NT2/D1 (cell line): ENCODE measurements around the gene GALNT9.
A peak's percentile ranks its signal among the peaks of the same experiment; 100 is the strongest.

Experiments
- DNase-seq: peaks from one replicate; pipeline ENCODE4 v3.0.0-alpha.2; 2011; ENCODE audit warnings: low read depth, low spot score
- H3K27me3 ChIP-seq: 2 replicates; pipeline ENCODE4 v1.6.0; 2011; ENCODE audit warnings: mild to moderate bottlenecking; ENCODE audit not compliant: insufficient read length, insufficient read depth
- H3K36me3 ChIP-seq: 2 replicates; pipeline ENCODE4 v1.6.1; 2011; ENCODE audit warnings: mild to moderate bottlenecking, low read length, mixed read lengths; ENCODE audit not compliant: insufficient read depth, insufficient read length
- H3K4me1 ChIP-seq: 2 replicates; pipeline ENCODE4 v1.5.1; 2011; ENCODE audit not compliant: insufficient read depth, insufficient read length
- H3K4me3 ChIP-seq: 2 replicates; pipeline ENCODE4 v1.5.1; 2011; ENCODE audit warnings: low read depth; ENCODE audit not compliant: insufficient read length
- H3K9ac ChIP-seq: 2 replicates; pipeline ENCODE4 v1.6.0; 2011; ENCODE audit warnings: low read depth; ENCODE audit not compliant: insufficient read length
- H3K9me3 ChIP-seq: 2 replicates; pipeline ENCODE4 v1.5.1; 2011; ENCODE audit warnings: mild to moderate bottlenecking, low read length; ENCODE audit not compliant: insufficient read depth
- SUZ12 ChIP-seq: IDR thresholded peaks from 2 replicates; pipeline ENCODE4 v1.6.1; 2011; ENCODE audit not compliant: insufficient read length, insufficient read depth; ENCODE audit errors: extremely low read depth
- YY1 ChIP-seq: IDR thresholded peaks from 2 replicates; pipeline ENCODE4 v1.6.1; 2011; ENCODE audit not compliant: insufficient read length, insufficient read depth
- ZNF274 ChIP-seq: IDR thresholded peaks from 2 replicates; pipeline ENCODE4 v1.6.1; 2011; ENCODE audit warnings: mild to moderate bottlenecking, low read depth, low read length

Gene GALNT9

DNA sequence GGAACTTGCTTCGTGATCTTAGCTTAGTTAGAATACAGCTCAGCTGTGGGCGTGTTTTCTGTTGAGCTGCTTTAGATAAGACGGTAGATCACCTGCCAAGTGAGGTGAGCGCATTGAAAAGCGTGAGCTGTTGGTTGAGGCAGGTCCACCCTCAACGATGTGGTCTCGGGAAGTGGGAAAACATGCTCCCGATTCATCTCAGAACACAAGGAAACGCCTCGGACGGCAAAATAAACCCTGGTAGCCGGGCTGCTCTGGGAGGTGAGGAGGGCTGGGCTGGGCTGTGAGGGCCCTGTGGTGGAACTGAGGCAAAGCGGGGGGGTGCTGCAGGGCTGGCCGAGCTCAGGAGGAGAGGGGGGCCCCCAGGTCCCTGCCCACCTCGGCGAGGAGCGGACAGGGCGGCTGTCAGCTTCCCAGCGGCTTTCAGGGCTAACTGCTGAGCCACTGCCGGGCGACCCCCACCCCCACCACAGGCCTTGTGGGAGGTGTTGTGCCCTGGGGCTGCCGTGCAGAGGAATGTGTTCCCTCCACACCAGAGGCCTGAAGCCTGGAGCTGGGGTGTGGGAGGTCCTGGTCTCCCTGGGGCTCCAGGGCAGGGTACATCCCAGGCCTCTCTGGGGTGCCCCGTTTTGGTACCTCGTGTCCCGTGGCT is 154.4 kb downstream of the GALNT9 start:
- Histone ChIP-seq H3K4me3 (no peak overlapping the region), H3K27me3 (peaks cover 36% of the 10 kb centered on the region), H3K9ac (peak overlapping the region; percentile 52), H3K9me3 (no peaks in the 10 kb centered on the region), H3K4me1 (peaks cover 28% of the 10 kb centered on the region), H3K36me3 (no peaks in the 10 kb centered on the region)
- no peak for DNase-seq
- TF ChIP-seq ZNF274 (no peak), SUZ12 (no peak), YY1 (no peak)

GRCh38 chr12:132174015-132174838 is 155.2 kb downstream of the GALNT9 start:
- no peak overlapping the region for H3K4me3 ChIP-seq
- H3K4me1 ChIP-seq = peaks cover 28% of the 10 kb centered on the region
- TF ChIP-seq YY1 (no peak), ZNF274 (no peak), SUZ12 (no peak)
- H3K36me3 ChIP-seq = no peaks in the 10 kb centered on the region
- peaks cover 30% of the 10 kb centered on the region for H3K27me3 ChIP-seq
- DNase-seq = no peak
- no peaks in the 10 kb centered on the region for H3K9me3 ChIP-seq
- no peak overlapping the region for H3K9ac ChIP-seq

DNA sequence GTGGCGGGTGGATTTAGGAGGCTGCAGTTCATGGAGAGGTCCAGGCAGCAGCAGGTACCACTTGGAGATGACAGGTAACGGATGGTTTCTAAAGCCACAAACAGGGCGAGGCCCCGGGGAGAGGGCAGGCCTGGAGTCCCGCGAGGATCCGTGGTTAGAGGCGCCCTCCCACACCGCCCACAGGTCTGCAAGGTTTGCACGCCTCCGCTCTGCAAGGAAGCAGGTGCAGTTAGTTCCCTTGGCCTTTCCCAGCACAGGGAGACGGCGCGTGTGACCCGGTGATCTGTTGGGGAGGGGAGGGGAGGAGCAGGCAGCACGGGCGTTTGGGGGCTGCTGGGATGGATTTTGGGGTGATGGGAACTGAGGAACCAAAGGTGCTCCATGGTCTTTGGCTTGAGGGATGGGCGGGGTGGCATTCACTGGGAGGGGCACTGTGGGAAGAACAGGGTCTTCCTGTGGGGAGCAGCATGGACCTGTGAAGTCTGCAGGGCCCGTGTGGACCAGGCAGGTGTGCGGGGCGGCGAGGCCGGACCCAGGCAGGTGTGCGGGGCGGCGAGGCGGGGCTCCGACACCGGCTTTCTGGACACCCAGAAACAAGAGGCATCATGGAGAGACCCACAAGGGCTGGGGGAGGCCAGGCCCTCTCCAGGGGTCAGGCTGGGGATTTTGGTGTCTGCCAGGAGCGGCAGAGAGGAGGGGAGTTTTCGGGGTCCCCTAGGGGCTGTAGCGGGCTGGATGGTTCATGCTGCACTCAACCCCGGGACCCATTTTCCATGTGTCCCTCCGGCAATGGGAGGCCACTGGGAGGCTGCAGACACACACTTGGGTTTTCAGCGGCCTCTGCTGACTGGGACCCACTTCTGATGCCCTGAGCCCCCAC is 156.0 kb downstream of the GALNT9 start:
- H3K4me3 ChIP-seq = no peak overlapping the region
- TF ChIP-seq YY1 (no peak), SUZ12 (no peak), ZNF274 (no peak)
- H3K36me3 ChIP-seq = no peaks in the 10 kb centered on the region
- DNase-seq = no peak
- peaks cover 28% of the 10 kb centered on the region for H3K4me1 ChIP-seq
- H3K27me3 ChIP-seq = peaks cover 27% of the 10 kb centered on the region
- no peaks in the 10 kb centered on the region for H3K9me3 ChIP-seq
- H3K9ac ChIP-seq = peak overlapping the region; percentile 17

DNA sequence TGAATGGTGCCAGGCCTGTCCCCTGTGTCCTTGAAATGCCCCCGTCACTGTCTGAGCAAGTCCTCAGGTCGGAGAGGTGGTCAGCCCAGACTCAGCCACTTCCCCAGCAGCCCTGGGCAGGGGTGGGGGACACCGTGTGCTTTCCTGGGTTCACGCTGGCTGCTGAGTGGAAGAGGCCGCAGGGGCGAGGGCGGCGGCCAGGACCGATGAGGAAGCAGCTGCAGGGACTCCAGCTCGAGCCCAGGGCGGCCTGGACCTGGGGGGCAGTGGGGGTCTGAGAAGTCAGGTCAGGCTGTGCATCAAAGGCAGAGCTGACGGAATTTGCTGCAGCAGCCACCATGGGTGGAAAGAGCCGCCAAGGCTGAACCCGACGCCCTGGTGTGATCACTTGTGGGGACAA is 156.8 kb downstream of the GALNT9 start:
- Histone ChIP-seq H3K9ac (no peak overlapping the region), H3K9me3 (no peaks in the 10 kb centered on the region), H3K4me3 (no peak overlapping the region), H3K4me1 (peaks cover 28% of the 10 kb centered on the region), H3K36me3 (no peaks in the 10 kb centered on the region), H3K27me3 (peaks cover 33% of the 10 kb centered on the region)
- no peak for TF ChIP-seq YY1
- no peak for TF ChIP-seq ZNF274
- no peak for TF ChIP-seq SUZ12
- DNase-seq = no peak

DNA sequence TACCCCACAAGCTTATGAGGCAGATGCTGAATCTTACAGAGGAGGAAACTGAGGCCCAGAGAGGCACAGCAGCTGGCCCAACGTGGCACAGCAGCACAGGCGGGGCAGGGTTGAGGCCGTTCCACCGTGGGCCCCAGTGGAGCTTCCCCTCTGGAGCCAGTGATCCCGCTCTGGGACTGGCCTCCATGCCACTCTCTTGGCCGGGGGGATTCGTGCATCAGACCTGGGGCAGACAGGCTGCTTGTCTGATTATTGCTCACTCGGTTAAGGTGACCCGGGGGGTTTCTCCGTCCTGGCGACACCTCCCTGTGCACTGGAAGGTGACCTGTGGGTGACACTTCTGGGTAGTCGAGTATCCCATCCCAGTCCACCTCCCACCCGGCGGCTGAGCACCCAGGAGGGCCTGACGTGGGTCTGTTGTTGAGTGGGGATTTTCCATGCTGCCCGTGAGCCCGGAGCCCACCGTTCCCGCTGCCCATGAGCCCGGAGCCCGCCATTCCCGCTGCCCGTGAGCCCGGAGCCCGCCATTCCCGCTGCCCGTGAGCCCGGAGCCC is 157.3 kb downstream of the GALNT9 start:
- DNase-seq = no peak
- Histone ChIP-seq H3K4me3 (no peak overlapping the region), H3K9me3 (no peaks in the 10 kb centered on the region), H3K36me3 (no peaks in the 10 kb centered on the region), H3K4me1 (peaks cover 24% of the 10 kb centered on the region), H3K9ac (peak overlapping the region; percentile 2), H3K27me3 (peaks cover 33% of the 10 kb centered on the region)
- TF ChIP-seq YY1 = no peak
- no peak for TF ChIP-seq ZNF274
- TF ChIP-seq SUZ12 = no peak

GRCh38 chr12:132171293-132171967 is 158.0 kb downstream of the GALNT9 start:
- Histone ChIP-seq H3K9ac (peak overlapping the region; percentile 2), H3K4me1 (peaks cover 20% of the 10 kb centered on the region), H3K27me3 (peaks cover 33% of the 10 kb centered on the region), H3K4me3 (no peak overlapping the region), H3K36me3 (no peaks in the 10 kb centered on the region), H3K9me3 (no peaks in the 10 kb centered on the region)
- no peak for TF ChIP-seq YY1
- TF ChIP-seq ZNF274 = no peak
- no peak for TF ChIP-seq SUZ12
- no peak for DNase-seq
